Upper lobe of left lung (tissue), 6 donors: ENCODE measurements around the gene NPHS1. TPM values are rescaled to one million over a fixed set of nuclear protein-coding genes. Genes with fewer than 3 reads are reported as not detected.
A peak's percentile ranks its signal among the peaks of the same experiment; 100 is the strongest.

Experiments used
- ATAC-seq, 2 donors: fragments of 200-7000 bp; cut with Tn5 transposase; one replicate each; pipeline ENCODE4 v1.9.1; 2022; ENCODE audit warnings: mild to moderate bottlenecking in 2 of 2, moderate library complexity in 2 of 2; ENCODE audit not compliant: low FRiP score in 2 of 2
- DNase-seq, 2 donors: peaks; one replicate each; pipeline ENCODE4 v3.0.0-alpha.2; 2019 to 2020
- H3K27ac ChIP-seq, 4 donors: fragments of 200-600 bp; sonication (generic); one replicate each; pipeline ENCODE4 v1.5.1; 2016 to 2019
- H3K27me3 ChIP-seq, 4 donors: fragments of 200-600 bp; sonication (generic); one replicate each; pipeline ENCODE4 v1.5.1; 2017 to 2019
- H3K36me3 ChIP-seq, 4 donors: fragments of 200-600 bp; sonication (generic); one replicate each; pipeline ENCODE4 v1.5.1; 2016 to 2019
- H3K4me1 ChIP-seq, 4 donors: fragments of 200-600 bp; sonication (generic); one replicate each; pipeline ENCODE4 v1.5.1; 2018 to 2019
- H3K4me3 ChIP-seq, 4 donors: fragments of 200-600 bp; sonication (generic); one replicate each; pipeline ENCODE4 v1.5.1; 2017 to 2019; ENCODE audit warnings: mild to moderate bottlenecking in 2 of 4, moderate library complexity in 1 of 4
- H3K9me3 ChIP-seq, 4 donors: fragments of 200-600 bp; sonication (generic); one replicate each; pipeline ENCODE4 v1.5.1; 2018 to 2019
- CTCF ChIP-seq, 6 experiments: fragments of 450-650 bp in 4 of 6; fragments of 200-600 bp in 2 of 6; sonication (generic) in 2 of 6; IDR thresholded peaks; one replicate each; pipeline ENCODE4 v1.5.1; 2016 to 2019; ENCODE audit warnings: antibody characterized with exemption in 6 of 6
- EP300 ChIP-seq, 4 donors: sonication (generic); formaldehyde crosslinking; IDR thresholded peaks; one replicate each; pipeline ENCODE4 v1.5.1; 2017; ENCODE audit warnings: antibody characterized with exemption in 4 of 4, control low read depth in 2 of 4
- POLR2A ChIP-seq, 4 donors: fragments of 450-650 bp; IDR thresholded peaks; one replicate each; pipeline ENCODE4 v1.5.1; 2016 to 2017; ENCODE audit warnings: antibody characterized with exemption in 4 of 4, mild to moderate bottlenecking in 2 of 4
- POLR2AphosphoS5 ChIP-seq, 2 donors: sonication (generic); formaldehyde crosslinking; IDR thresholded peaks; one replicate each; pipeline ENCODE4 v1.5.1; 2017; ENCODE audit warnings: antibody characterized with exemption in 2 of 2
- WGBS, 2 donors: methylation state at CpG; one replicate each; pipeline ENCODE4 v1.1.5; 2017 to 2018; 5-methylcytosine and 5-hydroxymethylcytosine counted together
- total RNA-seq, 6 donors: library from RNA; depleted of rRNA in 4 of 6; stranded (reverse); fragments of >200 nt in 4 of 6; gene quantifications; one replicate each; pipeline versions ENCODE4 v1.1.0 to v1.2.1, GENCODE V29; 2016 to 2021
- donor health status: DM: no; HTN: no; CAD: no; lungs with moderate emphysema.
- donor health status: DM: no; HTN: yes; CAD: no; lungs with severe emphysema.

The NPHS1 gene
- total RNA-seq, 6 donors from 2014 or later: not detected

- no peaks in the 10 kb centered on the region for H3K27me3 ChIP-seq
- 17 to 33% methylated on average over 6 to 7 of the region's 17 CpGs for WGBS, 2 donors
- H3K27ac ChIP-seq: peak overlapping the region; percentile 81 to 93 (median 92)
- ATAC-seq: no peak
- no peak for DNase-seq
- peak overlapping the region; percentile 60 to 71 (median 66) for H3K4me3 ChIP-seq
- TF ChIP-seq POLR2A (IDR thresholded peaks at IDR 0.05) (no peak), POLR2AphosphoS5 (IDR thresholded peaks at IDR 0.05) (no peak), EP300 (IDR thresholded peaks at IDR 0.05) (no peak), CTCF (IDR thresholded peaks at IDR 0.05) (no peak)
- peaks cover 6 to 42% (median 31%) of the 10 kb centered on the region in 4 donors for H3K36me3 ChIP-seq
- H3K9me3 ChIP-seq: no peaks in the 10 kb centered on the region
- H3K4me1 ChIP-seq: peaks cover 21 to 50% (median 28%) of the 10 kb centered on the region in 4 donors
Observed at GRCh38 chr19:35898499-35898809, 46.1 kb upstream of the NPHS1 start.

GRCh38 chr19:35897706-35898451 is 45.6 kb upstream of the NPHS1 start:
- Histone ChIP-seq H3K27me3 (no peaks in the 10 kb centered on the region), H3K4me1 (peaks cover 17 to 44% (median 24%) of the 10 kb centered on the region in 4 donors), H3K27ac (peak overlapping the region in 3 of 4 donors; percentile 90 to 93 (median 93)), H3K9me3 (no peaks in the 10 kb centered on the region), H3K36me3 (peaks cover 6 to 48% (median 34%) of the 10 kb centered on the region in 4 donors), H3K4me3 (peak overlapping the region; percentile 60 to 71 (median 66))
- DNase-seq (no peak), ATAC-seq (no peak)
- WGBS, 2 donors: 87 to 92% methylated on average over 11 of the region's 13 CpGs
- TF ChIP-seq CTCF (IDR thresholded peaks at IDR 0.05) (no peak), POLR2AphosphoS5 (IDR thresholded peaks at IDR 0.05) (no peak), POLR2A (IDR thresholded peaks at IDR 0.05) (no peak), EP300 (IDR thresholded peaks at IDR 0.05) (no peak)

- H3K4me1 ChIP-seq: peaks cover 16 to 37% (median 20%) of the 10 kb centered on the region in 4 donors
- peaks cover 9 to 59% (median 41%) of the 10 kb centered on the region in 4 donors for H3K36me3 ChIP-seq
- WGBS, 2 donors: 95 to 97% methylated on average over 5 to 12 of the region's 13 CpGs
- H3K9me3 ChIP-seq: no peaks in the 10 kb centered on the region
- TF ChIP-seq POLR2A (IDR thresholded peaks at IDR 0.05) (no peak), EP300 (IDR thresholded peaks at IDR 0.05) (no peak), POLR2AphosphoS5 (IDR thresholded peaks at IDR 0.05) (no peak), CTCF (IDR thresholded peaks at IDR 0.05) (no peak)
- no peak overlapping the region for H3K27ac ChIP-seq
- peak in 1 of 2 donors; percentile 65 for DNase-seq
- H3K27me3 ChIP-seq: no peaks in the 10 kb centered on the region
- ATAC-seq: no peak
- no peak overlapping the region for H3K4me3 ChIP-seq
Observed at GRCh38 chr19:35896643-35897040, 44.3 kb upstream of the NPHS1 start.

- Histone ChIP-seq H3K36me3 (peaks cover 9 to 65% (median 42%) of the 10 kb centered on the region in 4 donors), H3K4me1 (peaks cover 12 to 31% (median 15%) of the 10 kb centered on the region in 4 donors), H3K27ac (no peak overlapping the region), H3K9me3 (no peaks in the 10 kb centered on the region), H3K4me3 (no peak overlapping the region), H3K27me3 (no peaks in the 10 kb centered on the region)
- whole genome bisulfite sequencing, 2 donors: 90 to 93% methylated on average over 3 to 21 of the region's 21 CpGs
- no peak for ATAC-seq
- DNase-seq: peak in 1 of 2 donors; percentile 45
- TF ChIP-seq POLR2AphosphoS5 (IDR thresholded peaks at IDR 0.05): no peak
- no peak for TF ChIP-seq EP300 (IDR thresholded peaks at IDR 0.05)
- no peak for TF ChIP-seq CTCF (IDR thresholded peaks at IDR 0.05)
- TF ChIP-seq POLR2A (IDR thresholded peaks at IDR 0.05): no peak
Observed at GRCh38 chr19:35895911-35896642, 43.8 kb upstream of the NPHS1 start.
